IPS-11a (cell line): Measurements from ENCODE around the gene FUCA1.
"Not testable (repeated sequence)": the region's sequence is repeated elsewhere in the genome, so short reads cannot be mapped to it uniquely, and the experiment has no call there.

Source experiments
- H3K4me3 ChIP-seq: one replicate; pipeline ENCODE4 v1.5.1; 2013; ENCODE audit warnings: low read depth, low read length, control low read depth

Gene FUCA1

DNA sequence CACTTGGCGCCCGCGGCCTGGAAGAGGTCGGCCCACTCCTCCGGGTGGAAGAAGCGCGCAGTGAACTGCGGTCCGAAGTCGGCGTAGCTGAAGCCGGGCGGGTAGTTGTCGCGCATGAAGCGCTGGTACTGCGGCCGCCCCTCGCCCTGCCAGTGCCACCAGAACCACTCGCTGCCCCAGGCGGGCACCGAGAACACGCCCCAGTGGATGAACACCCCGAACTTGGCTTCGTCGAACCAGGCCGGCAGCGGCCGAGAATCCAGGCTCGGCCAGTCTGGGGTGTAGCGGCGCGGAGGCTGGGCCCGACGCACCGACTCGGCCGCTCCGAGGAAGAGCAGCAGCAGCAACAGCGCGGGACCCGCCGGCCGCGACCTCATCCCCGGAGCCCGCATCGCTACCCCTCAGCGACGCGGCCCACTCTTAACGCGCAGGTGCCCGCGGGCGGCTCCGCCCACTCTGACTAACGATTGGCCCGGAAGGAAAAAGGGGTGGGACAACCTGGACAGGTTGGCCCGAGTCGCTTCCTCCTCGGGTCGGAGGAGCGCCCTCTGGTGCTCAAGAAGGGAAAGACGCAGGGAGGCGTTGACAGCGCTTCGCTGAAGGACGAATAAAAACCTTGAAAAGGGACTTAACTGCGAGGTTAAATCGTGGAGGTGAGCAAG lies at the start of gene FUCA1:
TSS of gene FUCA1 (minus strand) at position 396 of the 662 bp plus-strand sequence. CDS start at position 392, 4 bp downstream.
- peak within 1 kb of the TSS; percentile 44 for H3K4me3 ChIP-seq

DNA sequence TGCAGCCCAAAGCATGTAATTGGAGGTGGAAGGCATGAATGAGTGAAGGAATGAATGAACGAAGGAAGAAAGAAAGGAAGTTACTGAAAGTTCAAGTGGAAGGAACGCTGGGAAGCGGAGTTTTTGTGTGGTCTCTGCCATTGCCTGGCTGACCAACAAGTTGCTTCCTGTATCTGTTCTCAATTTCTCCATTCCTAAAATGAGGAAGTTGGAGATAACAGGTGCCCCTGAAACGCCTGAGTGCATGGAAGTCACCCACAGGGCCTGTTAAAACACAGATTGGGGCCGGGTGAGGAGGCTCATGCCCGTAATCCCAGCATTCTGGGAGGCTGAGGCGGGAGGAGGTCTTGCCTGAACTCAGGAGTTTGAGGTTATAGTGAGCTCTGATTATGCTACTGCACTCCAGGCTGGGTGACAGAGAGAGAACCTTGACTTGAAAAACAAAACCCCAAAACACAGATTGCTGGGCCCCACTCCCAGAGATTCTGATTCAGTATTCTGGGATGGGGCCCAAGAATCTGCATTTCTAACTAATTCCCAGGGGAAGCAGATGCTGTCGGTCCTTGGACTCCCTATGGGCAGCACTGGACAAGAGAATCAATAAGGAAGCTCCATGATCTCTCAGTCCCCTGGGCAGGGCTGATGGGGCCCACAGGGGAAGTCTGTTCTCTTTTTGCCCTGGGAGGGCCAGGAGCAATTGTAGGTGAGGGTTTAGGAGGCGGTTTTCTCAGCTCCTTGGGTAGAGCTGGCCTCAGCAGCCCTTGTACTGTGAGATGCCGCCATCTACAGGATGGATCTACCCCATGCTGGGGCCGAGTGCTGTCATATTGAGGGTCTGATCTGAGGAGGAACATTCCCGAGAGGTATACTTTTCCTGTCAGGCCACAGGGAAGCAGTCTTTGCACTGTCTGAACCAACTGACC lies 48.4 kb upstream of the FUCA1 start:
- no peak overlapping the region for H3K4me3 ChIP-seq

- no peak overlapping the region for H3K4me3 ChIP-seq
These were observed 47.4 kb upstream of the FUCA1 start for GRCh38 chr1:23915466-23915865.

- H3K4me3 ChIP-seq: no peak overlapping the region
These were observed 46.8 kb upstream of the FUCA1 start for GRCh38 chr1:23914921-23915320.

- no peak within 1 kb of the TSS for H3K4me3 ChIP-seq
These were observed 45.3 kb upstream of the FUCA1 start, which contains the start of gene CNR2 for GRCh38 chr1:23913212-23913880. TSS of gene CNR2 (minus strand) at chr1:23913362. CDS start at chr1:23875617, 37,745 bp downstream.

GRCh38 chr1:23911921-23912320 lies 43.8 kb upstream of the FUCA1 start:
- no peak overlapping the region for H3K4me3 ChIP-seq

GRCh38 chr1:23910553-23911246 lies 42.6 kb upstream of the FUCA1 start:
- H3K4me3 ChIP-seq: no peak overlapping the region

GRCh38 chr1:23910144-23910543 lies 42.1 kb upstream of the FUCA1 start:
- no peak overlapping the region for H3K4me3 ChIP-seq

- H3K4me3 ChIP-seq: no peak overlapping the region
These were observed 41.3 kb upstream of the FUCA1 start for GRCh38 chr1:23909412-23909811.

- H3K4me3 ChIP-seq: no peak overlapping the region
These were observed 40.6 kb upstream of the FUCA1 start for GRCh38 chr1:23908453-23909341.

DNA sequence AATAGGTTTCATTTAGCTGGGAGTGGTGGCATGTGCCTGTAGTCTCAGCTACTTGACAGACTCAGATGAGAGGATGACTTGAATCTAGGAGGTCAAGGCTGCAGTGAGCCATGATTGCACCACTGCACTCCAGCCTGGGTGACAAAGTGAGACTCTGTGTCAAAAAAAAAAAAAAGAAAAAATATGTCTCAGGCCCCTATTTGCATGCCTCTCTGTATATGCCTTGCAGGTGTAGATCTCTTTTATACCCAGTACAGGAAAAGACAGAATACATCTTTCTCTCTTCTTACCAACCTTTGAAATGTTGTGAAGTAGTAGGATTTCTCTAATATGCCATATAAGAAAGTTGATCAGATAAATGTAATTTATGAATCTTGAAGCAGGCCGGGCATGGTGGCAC lies 38.6 kb upstream of the FUCA1 start:
- H3K4me3 ChIP-seq: no peak overlapping the region

GRCh38 chr1:23905461-23906025 lies 37.5 kb upstream of the FUCA1 start:
- no peak overlapping the region for H3K4me3 ChIP-seq

GRCh38 chr1:23904748-23905357 lies 36.8 kb upstream of the FUCA1 start:
- H3K4me3 ChIP-seq: no peak overlapping the region

- no peak overlapping the region for H3K4me3 ChIP-seq
These were observed 35.7 kb upstream of the FUCA1 start for GRCh38 chr1:23903754-23904153.

DNA sequence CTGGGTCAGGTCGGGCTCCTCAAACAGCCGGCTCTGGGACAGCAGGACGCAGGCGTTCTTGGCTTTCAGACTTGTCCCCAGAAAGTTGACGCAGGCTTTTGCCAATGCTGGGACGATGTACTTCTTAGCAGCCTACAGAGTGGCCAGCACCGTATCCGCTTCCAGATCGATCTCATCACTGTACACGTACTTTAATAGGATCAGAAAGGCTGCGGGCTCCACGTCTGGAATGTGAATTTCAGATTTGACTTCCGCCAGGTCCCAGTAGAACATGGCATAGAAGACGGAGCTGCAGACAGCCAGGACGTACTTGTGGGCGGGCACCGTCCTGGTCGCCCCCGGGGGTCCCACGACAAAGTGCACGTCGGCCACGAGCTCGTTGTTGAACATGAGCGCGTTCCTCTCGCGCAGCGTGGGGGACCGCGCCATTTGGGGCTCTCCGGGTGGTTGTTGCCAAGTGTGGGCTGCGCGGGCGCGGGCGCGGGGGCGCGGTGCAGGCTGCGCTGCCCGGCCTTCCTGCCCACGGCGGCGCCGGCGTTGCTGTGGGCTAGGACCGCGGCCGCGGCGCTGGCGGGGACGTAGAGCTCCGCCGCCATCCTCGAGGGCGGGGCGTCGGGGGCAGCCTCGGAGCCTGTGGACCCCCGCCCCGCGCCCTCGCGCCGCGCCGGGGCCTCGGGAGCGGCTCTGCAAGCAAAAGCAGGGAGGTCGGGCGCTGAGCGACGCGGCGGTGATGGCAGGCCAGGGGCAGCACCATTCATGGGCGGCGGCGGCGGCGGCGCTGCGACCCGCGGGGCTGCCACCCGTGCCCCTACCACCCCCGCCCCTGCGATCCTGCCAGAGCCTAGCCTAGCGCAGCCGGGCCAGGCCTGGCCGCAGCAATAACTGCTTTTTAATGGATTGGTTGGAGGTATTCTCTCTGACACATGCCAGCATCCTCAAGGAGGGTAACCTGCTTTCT lies 34.5 kb upstream of the FUCA1 start:
- peak overlapping the region; percentile 24 for H3K4me3 ChIP-seq

DNA sequence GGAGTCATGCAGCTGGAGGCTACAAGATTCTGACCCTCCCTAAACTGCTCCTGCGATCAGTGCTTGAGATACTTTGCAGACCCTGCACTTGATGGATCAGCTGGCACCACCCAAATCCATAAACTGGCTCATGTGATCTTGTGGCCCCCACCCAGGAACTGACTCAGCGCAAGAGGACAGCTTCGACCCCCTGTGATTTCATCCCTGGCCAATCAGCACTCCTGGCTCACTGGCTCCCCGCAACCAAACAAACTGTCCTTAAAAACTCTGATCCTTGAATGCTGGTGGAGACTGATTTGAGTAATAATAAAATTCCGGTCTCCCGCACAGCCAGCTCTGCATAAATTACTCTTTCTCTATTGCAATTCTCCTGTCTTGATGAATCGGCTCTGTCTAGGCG lies 31.9 kb upstream of the FUCA1 start:
- not testable (repeated sequence) for H3K4me3 ChIP-seq

GRCh38 chr1:23899070-23899469 lies 31.0 kb upstream of the FUCA1 start:
- H3K4me3 ChIP-seq: no peak overlapping the region

DNA sequence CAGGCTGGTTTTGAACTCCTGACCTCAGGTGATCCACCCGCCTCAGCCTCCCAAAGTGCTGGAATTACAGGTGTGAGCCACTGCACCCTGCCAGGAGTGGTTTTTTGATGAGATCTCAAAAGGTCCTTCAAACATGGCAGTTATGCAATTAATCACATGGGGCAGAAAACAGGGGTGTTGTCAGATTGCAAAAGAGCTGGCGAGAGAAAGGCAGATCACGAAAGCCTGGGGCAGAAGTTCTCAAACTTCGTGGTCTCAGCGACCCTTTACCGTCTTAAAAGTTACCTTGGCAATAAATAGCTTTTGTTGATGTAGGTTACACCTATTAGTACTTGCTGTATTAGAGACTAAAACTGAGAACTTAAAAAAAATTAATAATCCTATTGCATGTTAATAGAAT lies 29.0 kb upstream of the FUCA1 start:
- no peak overlapping the region for H3K4me3 ChIP-seq
